Uterus (tissue), 2 donors: ENCODE results near the gene SLCO2A1.

Source experiments
- POLR2A ChIP-seq, 2 donors: fragments of 450-650 bp; IDR thresholded peaks; one replicate each; pipeline ENCODE4 v1.6.1; 2016; ENCODE audit warnings: antibody characterized with exemption in 2 of 2, mild to moderate bottlenecking in 1 of 2, moderate library complexity in 1 of 2
- TF ChIP-seq, protein P1 (sequence below), 4 experiments: fragments of 200-600 bp in 2 of 4; fragments of 450-650 bp in 2 of 4; sonication (generic) in 2 of 4; IDR thresholded peaks; one replicate each; pipeline ENCODE4 v1.5.1; 2016 to 2019; ENCODE audit warnings: antibody characterized with exemption in 4 of 4, mild to moderate bottlenecking in 2 of 4, moderate library complexity in 1 of 4

DNA sequence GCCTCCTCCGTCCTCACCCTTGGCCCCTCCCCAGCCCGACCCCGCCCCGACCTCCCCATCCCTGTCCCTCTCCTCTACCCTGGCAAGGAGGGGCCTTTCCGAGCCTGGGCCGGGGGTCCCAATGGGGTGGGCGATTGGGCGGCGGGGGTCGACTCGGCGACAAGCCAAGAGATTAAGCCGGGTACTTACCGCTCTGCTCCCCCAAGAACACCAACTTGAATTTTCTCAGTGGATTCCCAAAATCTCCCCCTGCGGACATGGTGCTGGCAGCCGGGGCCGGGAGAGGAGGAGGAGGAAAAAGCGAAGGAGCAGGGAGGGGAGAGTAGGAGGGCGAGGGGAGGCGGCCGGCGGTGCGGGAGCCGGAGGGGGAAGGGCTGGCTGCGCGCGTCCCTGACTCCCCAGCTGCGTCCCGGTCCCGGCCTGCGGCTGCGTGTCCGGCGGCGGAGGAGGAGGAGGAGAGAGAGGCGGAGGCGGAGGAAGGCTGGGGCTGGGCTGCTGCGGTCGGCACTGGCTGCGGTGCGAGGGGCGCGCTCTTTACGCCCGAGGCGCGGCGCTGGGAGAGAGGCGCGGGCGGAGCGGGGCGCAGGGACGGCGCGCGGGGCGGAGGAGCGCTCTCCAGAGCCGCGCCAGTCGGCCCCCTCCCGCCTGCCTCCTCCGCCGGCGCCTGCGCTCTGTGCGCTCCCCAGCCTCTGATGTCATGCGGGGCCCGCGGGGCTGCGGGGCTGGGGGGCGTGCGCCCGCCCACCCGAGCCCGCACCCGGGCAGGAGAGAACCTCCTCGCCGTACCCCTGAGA lies 134.3 kb downstream of the SLCO2A1 start, which contains the start of gene RAB6B:
- TF ChIP-seq, protein P1, sequence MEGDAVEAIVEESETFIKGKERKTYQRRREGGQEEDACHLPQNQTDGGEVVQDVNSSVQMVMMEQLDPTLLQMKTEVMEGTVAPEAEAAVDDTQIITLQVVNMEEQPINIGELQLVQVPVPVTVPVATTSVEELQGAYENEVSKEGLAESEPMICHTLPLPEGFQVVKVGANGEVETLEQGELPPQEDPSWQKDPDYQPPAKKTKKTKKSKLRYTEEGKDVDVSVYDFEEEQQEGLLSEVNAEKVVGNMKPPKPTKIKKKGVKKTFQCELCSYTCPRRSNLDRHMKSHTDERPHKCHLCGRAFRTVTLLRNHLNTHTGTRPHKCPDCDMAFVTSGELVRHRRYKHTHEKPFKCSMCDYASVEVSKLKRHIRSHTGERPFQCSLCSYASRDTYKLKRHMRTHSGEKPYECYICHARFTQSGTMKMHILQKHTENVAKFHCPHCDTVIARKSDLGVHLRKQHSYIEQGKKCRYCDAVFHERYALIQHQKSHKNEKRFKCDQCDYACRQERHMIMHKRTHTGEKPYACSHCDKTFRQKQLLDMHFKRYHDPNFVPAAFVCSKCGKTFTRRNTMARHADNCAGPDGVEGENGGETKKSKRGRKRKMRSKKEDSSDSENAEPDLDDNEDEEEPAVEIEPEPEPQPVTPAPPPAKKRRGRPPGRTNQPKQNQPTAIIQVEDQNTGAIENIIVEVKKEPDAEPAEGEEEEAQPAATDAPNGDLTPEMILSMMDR (IDR thresholded peaks at IDR 0.05) = no peak
- TF ChIP-seq POLR2A (IDR thresholded peaks at IDR 0.05) = no peak
